ENCODE data around the gene PSME3. TPM values are rescaled to one million over a fixed set of nuclear protein-coding genes. Genes with fewer than 3 reads are reported as not detected.
"Not testable (repeated sequence)": the region's sequence is repeated elsewhere in the genome, so short reads cannot be mapped to it uniquely, and the experiment has no call there.

The PSME3 gene
- polyA plus RNA-seq, 1 experiment = 65.7 TPM

- ChIA-PET CTCF (no interaction called here), POLR2A (no interaction called here)
- no peak for TF ChIP-seq CTCF (IDR thresholded peaks at IDR 0.05; ENCODE audit: insufficient read depth, low read depth, low read length)
- H3K36me3 ChIP-seq (ENCODE audit: control insufficient read depth, insufficient read depth, low read length) = no peaks in the 10 kb centered on the region
- H3K27me3 ChIP-seq (ENCODE audit: control insufficient read depth, insufficient read depth, low read length) = peaks cover 13% of the 10 kb centered on the region; the same call in 1 of the 2 replicates
- no peak for DNase-seq (ENCODE audit: low read depth)
- no peak overlapping the region for H3K4me3 ChIP-seq (ENCODE audit: low read depth, low read length)
These were observed 49.0 kb downstream of the PSME3 start for GRCh38 chr17:42882166-42882565.

- CTCF ChIA-PET = interaction anchor here (0.7 kb wide), 1 partner anchor 7 kb away, joined by 3 read pairs; no protein-coding TSS in a partner anchor
- POLR2A ChIA-PET = no interaction called here
- Histone ChIP-seq H3K36me3 (ENCODE audit: control insufficient read depth, insufficient read depth, low read length) (no peaks in the 10 kb centered on the region), H3K27me3 (ENCODE audit: control insufficient read depth, insufficient read depth, low read length) (0 out of 2 replicates have a peak, but pooled peaks cover 5% of the 10 kb centered on the region), H3K4me3 (ENCODE audit: low read depth, low read length) (no peak overlapping the region)
- no peak for DNase-seq (ENCODE audit: low read depth)
- no peak for TF ChIP-seq CTCF (IDR thresholded peaks at IDR 0.05; ENCODE audit: insufficient read depth, low read depth, low read length)
These were observed 50.8 kb downstream of the PSME3 start for GRCh38 chr17:42883802-42884558.

- H3K36me3 ChIP-seq (ENCODE audit: control insufficient read depth, insufficient read depth, low read length); POLR2A ChIA-PET; DNase-seq (ENCODE audit: low read depth); H3K27me3 ChIP-seq (ENCODE audit: control insufficient read depth, insufficient read depth, low read length); H3K4me3 ChIP-seq (ENCODE audit: low read depth, low read length): not testable (repeated sequence)
- CTCF ChIA-PET = interaction anchor here (1.7 kb wide), 1 partner anchor 12 kb away, joined by 5 read pairs; no protein-coding TSS in a partner anchor
These were observed 52.6 kb downstream of the PSME3 start for GRCh38 chr17:42885806-42886205.

GRCh38 chr17:42886283-42887176 lies 53.3 kb downstream of the PSME3 start:
- no peak for TF ChIP-seq CTCF (IDR thresholded peaks at IDR 0.05; ENCODE audit: insufficient read depth, low read depth, low read length)
- CTCF ChIA-PET = interaction anchor here (1.7 kb wide), 1 partner anchor 11 kb away, joined by 5 read pairs; no protein-coding TSS in a partner anchor
- POLR2A ChIA-PET = no interaction called here
- H3K4me3 ChIP-seq (ENCODE audit: low read depth, low read length) = no peak overlapping the region
- no peak for DNase-seq (ENCODE audit: low read depth)
- H3K27me3 ChIP-seq (ENCODE audit: control insufficient read depth, insufficient read depth, low read length) = 0 out of 2 replicates have a peak, but pooled peaks cover 3% of the 10 kb centered on the region
- H3K36me3 ChIP-seq (ENCODE audit: control insufficient read depth, insufficient read depth, low read length) = no peaks in the 10 kb centered on the region

- ChIA-PET CTCF (interaction anchor here (1.2 kb wide), 1 partner anchor 10 kb away, joined by 3 read pairs; no protein-coding TSS in a partner anchor), POLR2A (no interaction called here)
- no peaks in the 10 kb centered on the region for H3K36me3 ChIP-seq (ENCODE audit: control insufficient read depth, insufficient read depth, low read length)
- 0 out of 2 replicates have a peak, but pooled peaks cover 3% of the 10 kb centered on the region for H3K27me3 ChIP-seq (ENCODE audit: control insufficient read depth, insufficient read depth, low read length)
- no peak for TF ChIP-seq CTCF (IDR thresholded peaks at IDR 0.05; ENCODE audit: insufficient read depth, low read depth, low read length)
- H3K4me3 ChIP-seq (ENCODE audit: low read depth, low read length) = no peak overlapping the region
- no peak for DNase-seq (ENCODE audit: low read depth)
These were observed 56.6 kb downstream of the PSME3 start for GRCh38 chr17:42889809-42890208.

Data from BJ (cell line).